Activated B cell treated with CpG ODN at 0.5 μM for 24 hours (primary cell): Measurements from ENCODE around the gene GPD1. TPM values are rescaled to one million over a fixed set of nuclear protein-coding genes. Genes with fewer than 3 reads are reported as not detected.

Experiments used
- ATAC-seq: fragments of 200-7000 bp; cut with Tn5 transposase; one replicate; pipeline ENCODE4 v1.10.0; 2021; ENCODE audit warnings: low read depth, mild to moderate bottlenecking, moderate library complexity
- CTCF ChIA-PET: fragments of 350-600 bp; sonication (Branson Sonifier 250); formaldehyde crosslinking; loops from one replicate; lab custom pipeline; 2021; ENCODE audit warnings: antibody characterized with exemption; lab: Charles Lee
- POLR2A ChIA-PET: fragments of 350-600 bp; sonication (Branson Sonifier 250); formaldehyde crosslinking; loops from one replicate; lab custom pipeline; 2021; ENCODE audit warnings: antibody characterized with exemption; lab: Charles Lee
- DNase-seq: peaks from one replicate; pipeline ENCODE4 v3.0.0; 2022
- H3K27ac Mint-ChIP-seq: one replicate; pipeline ENCODE4 v1.8.0; 2020; ENCODE audit warnings: mixed read lengths
- H3K27me3 Mint-ChIP-seq: one replicate; pipeline ENCODE4 v1.8.0; 2021; ENCODE audit warnings: mixed read lengths
- H3K36me3 Mint-ChIP-seq: one replicate; pipeline ENCODE4 v1.8.0; 2021; ENCODE audit warnings: low read depth, mixed read lengths
- H3K4me1 Mint-ChIP-seq: one replicate; pipeline ENCODE4 v1.8.0; 2021; ENCODE audit warnings: mixed read lengths
- H3K4me3 Mint-ChIP-seq: one replicate; pipeline ENCODE4 v1.8.0; 2020; ENCODE audit warnings: mild to moderate bottlenecking, mixed read lengths
- H3K9me3 Mint-ChIP-seq: one replicate; pipeline ENCODE4 v1.8.0; 2020; ENCODE audit warnings: mixed read lengths
- intact Hi-C: fragments of 100-400 bp; cut with micrococcal nuclease; formaldehyde crosslinking; loops from one replicate; pipeline ENCODE4 v1.15.1; 2024
- total RNA-seq: library from RNA; stranded (reverse); gene quantifications from 2 replicates; pipeline ENCODE4 v1.2.3, GENCODE V29; 2022
- TF ChIP-seq, protein P1 (sequence below): fragments of 200-600 bp; IDR thresholded peaks from one replicate; pipeline ENCODE4 v1.8.0; 2022; ENCODE audit warnings: antibody characterized with exemption, mild to moderate bottlenecking

GPD1 gene
- total RNA-seq, 1 donor from 2014 or later: 0.60 TPM

DNA sequence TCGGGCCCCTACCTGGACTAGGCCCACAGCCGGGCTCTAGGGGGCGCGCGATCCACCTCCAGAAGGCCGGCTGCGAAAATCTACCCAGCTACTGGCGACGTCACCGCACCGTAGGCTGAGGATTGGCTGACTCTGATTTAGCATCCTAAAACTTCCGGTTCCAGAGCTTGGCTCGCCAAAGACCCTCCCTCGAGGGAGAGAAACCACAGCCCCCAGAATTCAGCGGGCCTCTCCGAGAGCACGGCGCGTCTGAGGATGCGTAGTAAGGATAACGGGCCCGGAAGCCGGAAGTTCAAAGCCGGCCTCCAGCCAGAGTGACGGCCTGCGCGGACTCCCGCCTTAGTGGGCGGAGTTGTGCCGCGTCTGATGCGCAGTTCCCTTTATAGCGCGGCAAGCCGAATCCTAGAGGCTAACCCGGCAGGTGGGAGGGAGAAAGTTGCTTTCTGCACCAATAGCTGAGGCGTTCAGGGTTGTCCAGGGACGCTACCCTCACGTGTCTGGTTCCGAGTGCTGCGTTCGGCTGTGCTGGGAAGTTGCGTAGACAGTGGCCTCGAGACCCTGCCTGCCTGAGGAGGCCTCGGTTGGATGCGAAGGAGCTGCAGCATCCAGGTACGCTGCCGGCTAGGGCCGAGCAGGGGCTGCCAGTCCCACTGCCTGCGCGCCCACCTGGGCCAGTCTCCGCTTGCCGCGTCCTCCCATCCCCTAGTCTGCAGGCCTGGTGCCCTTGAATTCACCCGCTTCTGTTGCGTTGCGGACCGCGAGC is 8.1 kb downstream of the GPD1 start, which contains the start of gene COX14:
Gene COX14, plus strand, starts transcription at position 544 of the 763 bp plus-strand sequence. CDS start 7,808 bp downstream, outside the sequence.
- CTCF ChIA-PET: interaction anchor here (0.7 to 4.2 kb wide), 19 partner anchors 9 to 653 kb away, joined by 3 to 48 read pairs (median 8); partner anchors contain the start of genes CERS5, GPD1, RACGAP1 and SMARCD1
- ATAC-seq (peak; percentile 78), DNase-seq (peak; percentile 98)
- peak within 1 kb of the TSS; percentile 97 for H3K4me3 Mint-ChIP-seq
- peaks cover 29% of the 10 kb centered on the region for H3K36me3 Mint-ChIP-seq
- TF ChIP-seq, protein P1, sequence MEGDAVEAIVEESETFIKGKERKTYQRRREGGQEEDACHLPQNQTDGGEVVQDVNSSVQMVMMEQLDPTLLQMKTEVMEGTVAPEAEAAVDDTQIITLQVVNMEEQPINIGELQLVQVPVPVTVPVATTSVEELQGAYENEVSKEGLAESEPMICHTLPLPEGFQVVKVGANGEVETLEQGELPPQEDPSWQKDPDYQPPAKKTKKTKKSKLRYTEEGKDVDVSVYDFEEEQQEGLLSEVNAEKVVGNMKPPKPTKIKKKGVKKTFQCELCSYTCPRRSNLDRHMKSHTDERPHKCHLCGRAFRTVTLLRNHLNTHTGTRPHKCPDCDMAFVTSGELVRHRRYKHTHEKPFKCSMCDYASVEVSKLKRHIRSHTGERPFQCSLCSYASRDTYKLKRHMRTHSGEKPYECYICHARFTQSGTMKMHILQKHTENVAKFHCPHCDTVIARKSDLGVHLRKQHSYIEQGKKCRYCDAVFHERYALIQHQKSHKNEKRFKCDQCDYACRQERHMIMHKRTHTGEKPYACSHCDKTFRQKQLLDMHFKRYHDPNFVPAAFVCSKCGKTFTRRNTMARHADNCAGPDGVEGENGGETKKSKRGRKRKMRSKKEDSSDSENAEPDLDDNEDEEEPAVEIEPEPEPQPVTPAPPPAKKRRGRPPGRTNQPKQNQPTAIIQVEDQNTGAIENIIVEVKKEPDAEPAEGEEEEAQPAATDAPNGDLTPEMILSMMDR: no peak
- peaks cover 66% of the 10 kb centered on the region for H3K4me1 Mint-ChIP-seq
- intact Hi-C loops: loop anchor here (1.0 to 5.0 kb wide), 11 partner anchors 25 to 935 kb away; partner anchors contain the start of genes ATF1, BCDIN3D, CERS5 and LETMD1
- no peaks in the 10 kb centered on the region for H3K9me3 Mint-ChIP-seq
- POLR2A ChIA-PET: interaction anchor here (0.6 to 8.0 kb wide), 35 partner anchors 8 to 1958 kb away, joined by 3 to 262 read pairs (median 4); partner anchors contain the start of genes ARF3, ATF1, ATG101 and BCDIN3D
- H3K27ac Mint-ChIP-seq: peak within 1 kb of the TSS; percentile 95
- no peaks in the 10 kb centered on the region for H3K27me3 Mint-ChIP-seq

DNA sequence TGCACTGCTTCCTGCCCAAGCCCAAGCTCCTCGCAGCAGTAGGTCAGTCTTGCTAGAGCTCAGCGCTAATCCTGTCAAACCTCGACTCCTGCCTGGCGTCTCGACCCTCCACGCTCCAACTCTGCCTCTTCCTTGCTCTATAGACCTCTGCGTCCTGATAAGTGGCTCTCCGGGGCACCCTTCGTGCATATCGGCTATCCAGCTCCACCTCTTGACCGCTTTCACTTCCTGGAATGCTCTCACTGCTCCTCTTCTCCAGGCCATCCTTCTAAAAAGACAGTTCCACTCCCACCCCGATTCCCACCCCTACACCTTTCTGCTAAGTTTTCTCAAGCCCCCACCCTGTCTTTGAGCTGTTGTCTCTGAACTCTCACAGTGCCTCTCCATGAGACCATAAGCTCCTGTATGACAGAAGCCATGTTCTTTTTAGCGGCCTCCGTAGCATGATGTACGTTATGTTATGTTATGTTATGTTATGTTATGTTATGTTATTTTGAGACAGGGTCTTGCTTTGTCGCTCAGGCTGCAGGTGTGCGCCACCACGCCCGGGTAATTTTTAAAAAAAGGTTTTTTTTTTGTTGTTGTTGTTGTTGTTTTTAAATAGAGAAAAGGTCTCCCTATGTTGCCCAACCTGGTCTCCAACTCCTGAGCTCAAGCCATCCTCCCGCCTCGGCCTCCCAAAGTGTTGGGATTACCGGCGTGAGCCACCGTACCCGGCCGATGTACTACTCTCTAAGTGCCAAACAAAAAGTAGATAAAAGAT is 8.8 kb downstream of the GPD1 start:
- no peak for ATAC-seq
- CTCF ChIA-PET: interaction anchor here (1.1 to 4.2 kb wide), 13 partner anchors 10 to 652 kb away, joined by 3 to 48 read pairs (median 10); partner anchors contain the start of genes CERS5, GPD1 and SMARCD1
- H3K36me3 Mint-ChIP-seq: peaks cover 31% of the 10 kb centered on the region
- intact Hi-C loops: loop anchor here (1.0 to 5.0 kb wide), 5 partner anchors 24 to 935 kb away; partner anchors contain the start of genes ATF1, LETMD1, RACGAP1 and TMBIM6
- no peaks in the 10 kb centered on the region for H3K27me3 Mint-ChIP-seq
- POLR2A ChIA-PET: interaction anchor here (0.6 to 8.0 kb wide), 27 partner anchors 9 to 1126 kb away, joined by 3 to 262 read pairs (median 6); partner anchors contain the start of genes ATF1, BCDIN3D, CERS5 and DAZAP2
- H3K4me1 Mint-ChIP-seq: peaks cover 70% of the 10 kb centered on the region
- TF ChIP-seq, protein P1: no peak
- peak overlapping the region; percentile 97 for H3K4me3 Mint-ChIP-seq
- no peak for DNase-seq
- peak overlapping the region; percentile 95 for H3K27ac Mint-ChIP-seq
- H3K9me3 Mint-ChIP-seq: no peaks in the 10 kb centered on the region

DNA sequence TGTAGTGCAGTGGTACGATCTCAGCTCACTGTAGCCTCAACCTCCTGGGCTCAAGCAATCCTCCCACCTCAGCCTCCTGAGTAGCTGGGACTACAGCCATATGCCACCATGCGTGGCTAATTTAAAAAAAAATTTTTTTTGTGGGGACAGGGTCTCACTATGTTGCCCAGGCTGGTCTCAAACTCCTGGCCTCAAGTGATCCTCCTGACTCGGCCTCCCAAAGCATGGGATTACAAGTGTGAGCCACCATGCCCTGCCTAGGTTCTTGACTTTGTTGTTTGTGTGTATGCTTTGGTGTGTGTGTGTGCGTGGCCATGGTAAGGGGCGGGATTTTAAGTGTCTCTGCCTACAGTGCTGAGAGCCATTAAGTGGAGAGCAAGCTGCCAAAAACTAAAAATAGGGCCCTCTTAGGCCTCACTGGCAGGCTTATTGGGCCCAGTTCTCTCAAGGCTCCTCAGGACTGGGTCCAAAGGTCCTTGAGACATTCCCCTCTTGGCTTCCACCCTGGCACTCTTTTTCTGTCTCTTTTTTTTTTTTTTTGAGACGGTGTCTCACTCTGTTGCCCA is 13.3 kb downstream of the GPD1 start:
- Mint-ChIP-seq H3K36me3 (peaks cover 61% of the 10 kb centered on the region), H3K27me3 (no peaks in the 10 kb centered on the region), H3K4me3 (no peak overlapping the region), H3K4me1 (peaks cover 39% of the 10 kb centered on the region), H3K27ac (no peak overlapping the region), H3K9me3 (no peaks in the 10 kb centered on the region)
- TF ChIP-seq, protein P1: no peak
- ChIA-PET POLR2A (no interaction called here), CTCF (no interaction called here)
- ATAC-seq (no peak), DNase-seq (no peak)
- intact Hi-C loops: no loop called here

DNA sequence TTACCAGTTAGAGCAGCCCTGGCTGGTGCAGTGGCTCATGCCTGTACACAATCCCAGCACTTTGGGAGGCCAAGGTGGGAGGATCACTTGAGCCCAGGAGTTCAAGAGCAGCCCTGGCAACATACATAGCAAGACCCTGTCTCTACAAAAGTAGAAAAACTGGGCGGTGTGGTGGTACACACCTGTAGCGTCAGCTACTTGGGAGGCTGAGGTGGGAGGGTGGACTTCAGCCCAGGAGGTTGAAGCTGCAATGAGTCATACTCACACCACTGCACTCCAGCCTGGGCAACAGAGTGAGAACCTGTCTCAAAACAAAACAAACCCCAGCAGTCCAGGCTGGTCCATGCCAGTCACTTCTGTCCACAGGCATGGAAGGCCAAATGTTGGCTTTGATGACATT is 15.6 kb downstream of the GPD1 start:
- no peak for DNase-seq
- ChIA-PET CTCF (interaction anchor here (0.6 to 2.0 kb wide), 2 partner anchors 13 to 31 kb away, joined by 3 to 6 read pairs; no protein-coding TSS in a partner anchor), POLR2A (no interaction called here)
- Mint-ChIP-seq H3K27me3 (no peaks in the 10 kb centered on the region), H3K4me1 (peaks cover 28% of the 10 kb centered on the region), H3K4me3 (no peak overlapping the region), H3K9me3 (no peaks in the 10 kb centered on the region), H3K36me3 (peaks cover 71% of the 10 kb centered on the region), H3K27ac (no peak overlapping the region)
- no peak for ATAC-seq
- intact Hi-C loops: no loop called here
- TF ChIP-seq, protein P1: no peak
